Measurements from ENCODE around the gene UBE2D2. TPM values are rescaled to one million over a fixed set of nuclear protein-coding genes. Genes with fewer than 3 reads are reported as not detected.

UBE2D2 gene
- total and polyA plus RNA-seq, 10 of the 15 experiments (the other 5 are each of a cell fraction or from before 2014, with no cell fraction given) = 58.6 to 245 (median 128) TPM

DNA sequence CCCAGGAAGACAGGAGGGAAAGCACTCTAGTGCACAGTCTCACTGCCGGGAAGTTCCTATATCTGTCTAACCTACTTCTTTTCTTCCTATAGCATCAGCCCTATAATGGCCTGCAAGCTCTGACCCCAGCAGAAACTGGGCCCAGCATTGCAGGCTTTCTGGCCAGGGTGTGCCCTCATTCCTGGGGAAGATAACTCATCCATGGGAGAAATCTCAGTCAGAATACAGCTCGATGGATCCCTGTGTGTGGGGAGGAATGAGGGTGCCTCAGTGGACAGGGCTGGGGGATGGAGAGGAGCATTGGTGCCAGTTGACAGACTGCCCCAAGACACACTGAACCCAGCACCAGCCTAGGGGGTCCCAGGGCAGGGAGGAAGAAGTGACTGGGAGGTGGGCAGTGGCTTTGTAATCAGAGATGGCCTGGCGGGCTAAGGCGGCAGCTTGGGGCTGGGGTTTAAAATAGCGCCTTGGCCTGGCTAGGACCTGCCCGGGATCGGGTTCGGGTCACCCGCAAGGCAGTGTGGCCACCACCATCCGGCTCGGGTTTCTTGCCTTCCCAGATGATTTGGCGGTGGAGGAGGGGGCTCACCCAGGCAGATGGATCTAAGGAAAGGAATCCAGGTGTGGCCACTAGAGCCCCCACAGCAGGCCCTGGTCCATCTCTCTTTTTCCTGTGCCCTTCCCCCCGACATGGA, 79.4 kb downstream of the UBE2D2 start:
- SMC1A ChIA-PET (ENCODE audit: uncharacterized antibody, unreplicated experiment) = no interaction called here
- Histone ChIP-seq H3K9ac (ENCODE audit: control insufficient read depth, insufficient read depth, low read length) (no peak overlapping the region), H4K20me1 (ENCODE audit: control insufficient read depth, insufficient read depth) (no peaks in the 10 kb centered on the region), H3K79me2 (ENCODE audit: control insufficient read depth, insufficient read depth, low read length) (peaks cover 4% of the 10 kb centered on the region), H3K9me3 (replicated peaks; ENCODE audit: control insufficient read depth, insufficient read depth, low read length) (no peaks in the 10 kb centered on the region), H2AFZ (ENCODE audit: control insufficient read depth, low read depth, low read length) (no peak overlapping the region), H3K36me3 (ENCODE audit: control insufficient read depth in 2 of 2, insufficient read depth in 2 of 2, low read length in 1 of 2) (no peaks in the 10 kb centered on the region), H3K4me2 (ENCODE audit: control insufficient read depth, insufficient read depth) (no peak overlapping the region), H3K27ac (ENCODE audit: control insufficient read depth, insufficient read depth) (no peak overlapping the region), H3K27me3 (replicated peaks in 1 of 2; ENCODE audit: control insufficient read depth in 2 of 2, insufficient read depth in 2 of 2, low read length in 1 of 2) (no peaks in the 10 kb centered on the region), H3K4me3 (no peak overlapping the region), H3K4me1 (ENCODE audit: control insufficient read depth, insufficient read depth, low read length) (peaks cover 40% of the 10 kb centered on the region)
- CTCF ChIA-PET = interaction anchor here (1.0 to 9.9 kb wide), 5 partner anchors 29 to 125 kb away, joined by 3 to 335 read pairs (median 12); no protein-coding TSS in a partner anchor
- FAIRE-seq (no peak), DNase-seq (ENCODE audit: low read depth, low spot score) (no peak), ATAC-seq (no peak)
- intact Hi-C loops (cut with micrococcal nuclease; ENCODE audit: unreplicated experiment) = no loop called here
- TF ChIP-seq IKZF1 (conservative IDR thresholded peaks at IDR 0.05) (no peak), YBX1 (IDR thresholded peaks at IDR 0.05) (no peak), ZNF24 (IDR thresholded peaks at IDR 0.05) (no peak), PAX8 (IDR thresholded peaks at IDR 0.05) (no peak), ZNF207 (IDR thresholded peaks at IDR 0.05; ENCODE audit: borderline replicate concordance) (no peak), PBX3 (IDR thresholded peaks at IDR 0.05; ENCODE audit: insufficient replicate concordance, low read depth, low read length) (no peak), POLR2A (IDR thresholded peaks at IDR 0.05; ENCODE audit: low read depth, low read length) (no peak), SREBF1 (IDR thresholded peaks at IDR 0.05; ENCODE audit: low read length) (no peak), ZNF274 (IDR thresholded peaks at IDR 0.05; ENCODE audit: insufficient read depth, insufficient read length) (no peak), SKIL (IDR thresholded peaks at IDR 0.05; ENCODE audit: low read depth, poor library complexity, severe bottlenecking) (no peak)
- TF ChIP-seq, protein P1, sequence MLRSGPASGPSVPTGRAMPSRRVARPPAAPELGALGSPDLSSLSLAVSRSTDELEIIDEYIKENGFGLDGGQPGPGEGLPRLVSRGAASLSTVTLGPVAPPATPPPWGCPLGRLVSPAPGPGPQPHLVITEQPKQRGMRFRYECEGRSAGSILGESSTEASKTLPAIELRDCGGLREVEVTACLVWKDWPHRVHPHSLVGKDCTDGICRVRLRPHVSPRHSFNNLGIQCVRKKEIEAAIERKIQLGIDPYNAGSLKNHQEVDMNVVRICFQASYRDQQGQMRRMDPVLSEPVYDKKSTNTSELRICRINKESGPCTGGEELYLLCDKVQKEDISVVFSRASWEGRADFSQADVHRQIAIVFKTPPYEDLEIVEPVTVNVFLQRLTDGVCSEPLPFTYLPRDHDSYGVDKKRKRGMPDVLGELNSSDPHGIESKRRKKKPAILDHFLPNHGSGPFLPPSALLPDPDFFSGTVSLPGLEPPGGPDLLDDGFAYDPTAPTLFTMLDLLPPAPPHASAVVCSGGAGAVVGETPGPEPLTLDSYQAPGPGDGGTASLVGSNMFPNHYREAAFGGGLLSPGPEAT (IDR thresholded peaks at IDR 0.05; ENCODE audit: low read depth) = no peak
- in situ Hi-C loops (cut with MboI) = no loop called here
- POLR2A ChIA-PET = interaction anchor here (9.8 kb wide), 1 partner anchor 25 kb away, joined by 163 read pairs; no protein-coding TSS in a partner anchor
- 93% methylated on average over 13 of the region's 13 CpGs for WGBS (ENCODE audit: insufficient coverage, insufficient replicate concordance, low lambda C conversion rate, missing lambda C conversion rate)
- RAD21 ChIA-PET (ENCODE audit: unreplicated experiment) = interaction anchor here (7.7 to 9.2 kb wide), 2 partner anchors 11 to 28 kb away, joined by 162 to 265 read pairs; partner anchors contain the start of gene CXXC5
- BruUV-seq (replicated peaks) = no TSS peak
